ENCODE measurements around the gene SERTM2. TPM values are rescaled to one million over a fixed set of nuclear protein-coding genes. Genes with fewer than 3 reads are reported as not detected.

SERTM2 gene
- not detected for total RNA-seq

GRCh38 chrX:111511477-111511876, at the start of gene SERTM2:
SERTM2 (plus strand) TSS chrX:111511645; CDS start chrX:111518858, 7,213 bp downstream.
- no peaks in the 10 kb centered on the region for H3K9me3 Mint-ChIP-seq
- no peaks in the 10 kb centered on the region for H3K4me1 Mint-ChIP-seq (ENCODE audit: low read depth)
- H3K4me3 Mint-ChIP-seq: no peak within 1 kb of the TSS
- no peak within 1 kb of the TSS for H3K27ac Mint-ChIP-seq
- ATAC-seq (no peak), DNase-seq (peak; percentile 1)
- H3K36me3 Mint-ChIP-seq (ENCODE audit: low read depth): no peaks in the 10 kb centered on the region
- no peak for TF ChIP-seq CTCF (IDR thresholded peaks at IDR 0.05)
- ChIA-PET CTCF (no interaction called here), POLR2A (no interaction called here)
- intact Hi-C loops (cut with micrococcal nuclease): no loop called here
- no peaks in the 10 kb centered on the region for H3K27me3 Mint-ChIP-seq

GRCh38 chrX:111465669-111466068, 45.8 kb upstream of the SERTM2 start:
- CTCF ChIA-PET: no interaction called here
- H3K4me3 Mint-ChIP-seq: no peak overlapping the region
- H3K27me3 Mint-ChIP-seq: no peaks in the 10 kb centered on the region
- no peak for TF ChIP-seq CTCF (IDR thresholded peaks at IDR 0.05)
- intact Hi-C loops (cut with micrococcal nuclease): no loop called here
- POLR2A ChIA-PET: no interaction called here
- ATAC-seq (no peak), DNase-seq (no peak)
- H3K27ac Mint-ChIP-seq: no peak overlapping the region
- H3K36me3 Mint-ChIP-seq (ENCODE audit: low read depth): no peaks in the 10 kb centered on the region
- H3K9me3 Mint-ChIP-seq: no peaks in the 10 kb centered on the region
- no peaks in the 10 kb centered on the region for H3K4me1 Mint-ChIP-seq (ENCODE audit: low read depth)

- intact Hi-C loops (cut with micrococcal nuclease): no loop called here
- no peak for TF ChIP-seq CTCF (IDR thresholded peaks at IDR 0.05)
- DNase-seq (no peak), ATAC-seq (no peak)
- Mint-ChIP-seq H3K27me3 (no peaks in the 10 kb centered on the region), H3K27ac (no peak overlapping the region), H3K4me3 (no peak overlapping the region), H3K4me1 (ENCODE audit: low read depth) (no peaks in the 10 kb centered on the region), H3K9me3 (no peaks in the 10 kb centered on the region), H3K36me3 (ENCODE audit: low read depth) (no peaks in the 10 kb centered on the region)
- ChIA-PET POLR2A (no interaction called here), CTCF (no interaction called here)
These were observed 43.5 kb upstream of the SERTM2 start for GRCh38 chrX:111467896-111468295.

- DNase-seq: no peak
- H3K27me3 Mint-ChIP-seq: no peaks in the 10 kb centered on the region
- H3K4me1 Mint-ChIP-seq (ENCODE audit: low read depth): no peaks in the 10 kb centered on the region
- TF ChIP-seq CTCF (IDR thresholded peaks at IDR 0.05): no peak
- no peak overlapping the region for H3K4me3 Mint-ChIP-seq
- intact Hi-C loops (cut with micrococcal nuclease): no loop called here
- no peaks in the 10 kb centered on the region for H3K9me3 Mint-ChIP-seq
- CTCF ChIA-PET: no interaction called here
- ATAC-seq: no peak
- H3K36me3 Mint-ChIP-seq (ENCODE audit: low read depth): no peaks in the 10 kb centered on the region
- POLR2A ChIA-PET: no interaction called here
- no peak overlapping the region for H3K27ac Mint-ChIP-seq
These were observed 40.6 kb upstream of the SERTM2 start for GRCh38 chrX:111470681-111471403.

- Mint-ChIP-seq H3K9me3 (no peaks in the 10 kb centered on the region), H3K36me3 (ENCODE audit: low read depth) (no peaks in the 10 kb centered on the region), H3K4me1 (ENCODE audit: low read depth) (no peaks in the 10 kb centered on the region), H3K27me3 (no peaks in the 10 kb centered on the region), H3K4me3 (no peak overlapping the region), H3K27ac (no peak overlapping the region)
- ATAC-seq: no peak
- TF ChIP-seq CTCF (IDR thresholded peaks at IDR 0.05): no peak
- intact Hi-C loops (cut with micrococcal nuclease): no loop called here
- CTCF ChIA-PET: no interaction called here
- POLR2A ChIA-PET: no interaction called here
- no peak for DNase-seq
These were observed 29.5 kb upstream of the SERTM2 start for GRCh38 chrX:111481896-111482295.
